Measurements from ENCODE around the gene PITPNM1. TPM values are rescaled to one million over a fixed set of nuclear protein-coding genes. Genes with fewer than 3 reads are reported as not detected.
"Not testable (repeated sequence)": the region's sequence is repeated elsewhere in the genome, so short reads cannot be mapped to it uniquely, and the experiment has no call there.

PITPNM1 gene
- total and polyA plus RNA-seq, 2 of the 13 experiments (the other 11 are each of a cell fraction or from before 2014, with no cell fraction given) = 8.2 to 8.5 TPM

DNA sequence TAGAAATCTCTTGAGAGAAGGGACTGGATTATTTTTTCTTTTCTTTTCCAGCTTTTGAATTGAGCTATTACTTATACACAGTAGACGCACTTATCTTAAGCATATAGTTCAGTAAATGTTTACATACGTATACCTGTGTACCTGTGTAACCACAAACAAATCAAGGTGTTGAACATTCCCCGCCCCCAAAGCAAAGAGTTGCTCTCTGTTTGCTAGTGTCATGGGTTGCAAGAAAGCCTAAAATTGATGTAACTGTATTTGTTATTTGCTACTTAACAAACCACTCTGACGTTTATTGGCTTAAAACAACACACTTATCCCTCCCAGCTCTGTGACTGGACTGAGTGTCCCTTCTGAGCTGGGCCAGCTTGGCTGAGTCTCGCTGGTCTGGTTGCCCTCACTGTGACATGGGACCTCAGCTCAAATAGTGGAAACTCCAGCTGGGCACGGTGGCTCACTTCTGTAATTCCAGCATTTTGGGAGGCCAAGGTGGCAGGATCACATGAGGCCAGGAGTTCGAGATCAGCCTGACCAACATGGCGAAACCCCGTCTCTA is 43.5 kb upstream of the PITPNM1 start:
- 27% methylated on average over 9 of the region's 9 CpGs for WGBS (ENCODE audit: low lambda C conversion rate)
- Histone ChIP-seq H3K36me3 (replicated peaks in 1 of 2; ENCODE audit: control insufficient read depth in 1 of 2, insufficient read depth in 2 of 2, low read length in 2 of 2) (no peaks in the 10 kb centered on the region), H3K9ac (ENCODE audit: insufficient read depth, low read depth, low read length) (no peak overlapping the region), H3K9me3 (ENCODE audit: low read length) (peaks cover 13% of the 10 kb centered on the region), H3K4me2 (ENCODE audit: low read depth, low read length) (no peak overlapping the region), H3K27me3 (ENCODE audit: control insufficient read depth in 1 of 2, insufficient read depth in 2 of 2, low read length in 2 of 2) (no peaks in the 10 kb centered on the region), H4K20me1 (ENCODE audit: insufficient read depth, low read length) (no peaks in the 10 kb centered on the region), H3K27ac (ENCODE audit: extremely low read length, insufficient read depth, low read length) (no peak overlapping the region), H3K4me1 (ENCODE audit: insufficient read depth, low read length) (peaks cover 39% of the 10 kb centered on the region), H2AFZ (ENCODE audit: low read length) (no peak overlapping the region), H3K79me2 (ENCODE audit: insufficient read depth, low read length) (no peaks in the 10 kb centered on the region), H3K4me3 (replicated peaks in 1 of 3; ENCODE audit: insufficient read depth in 1 of 3, low read depth in 2 of 3, low read length in 3 of 3) (no peak overlapping the region)
- DNase-seq (ENCODE audit: low spot score) = no peak
- intact Hi-C loops (cut with micrococcal nuclease; ENCODE audit: unreplicated experiment) = loop anchor here (1.0 kb wide), 1 partner anchor 10 kb away; no protein-coding TSS in a partner anchor
- ChIA-PET POLR2A (no interaction called here), CTCF (ENCODE audit: low intra/inter-chr PET ratio, low total read pairs) (no interaction called here)
- in situ Hi-C loops (cut with HindIII; ENCODE audit: extremely low pct_ligation_motif_present, low pct_unique_long_range_greater_than_20kb) = no loop called here
- TF ChIP-seq FOXP1 (IDR thresholded peaks at IDR 0.05) (no peak), FOXP1 (CRISPR knock-in tag; IDR thresholded peaks at IDR 0.05) (0 out of 2 replicates have a peak, but pooled peaks have one; percentile 10), ZNF430 (CRISPR knock-in tag; IDR thresholded peaks at IDR 0.05) (no peak)
- no peak for FAIRE-seq
- no TSS peak for BruUV-seq (replicated peaks)
- no peak for ATAC-seq

DNA sequence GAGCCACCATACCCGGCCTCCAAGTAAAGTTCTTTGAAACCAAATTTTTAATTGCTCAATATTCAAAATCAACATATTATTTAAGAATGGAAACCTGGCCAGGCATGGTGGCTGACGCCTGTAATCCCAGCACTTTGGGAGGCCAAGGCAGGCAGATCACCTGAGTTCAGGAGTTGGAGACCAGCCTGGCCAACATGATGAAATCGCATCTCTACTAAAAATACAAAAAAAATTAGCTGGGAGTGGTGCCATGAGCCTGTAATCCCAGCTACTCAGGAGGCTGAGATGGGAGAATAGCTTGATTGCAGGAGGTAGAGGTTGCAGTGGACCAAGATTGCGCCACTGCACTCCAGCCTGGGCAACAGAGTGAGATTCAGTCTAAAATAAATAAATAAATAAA is 42.9 kb upstream of the PITPNM1 start:
- DNase-seq (ENCODE audit: low spot score); H3K79me2 ChIP-seq (ENCODE audit: insufficient read depth, low read length); H3K27ac ChIP-seq (ENCODE audit: extremely low read length, insufficient read depth, low read length); FAIRE-seq; CTCF ChIA-PET (ENCODE audit: low intra/inter-chr PET ratio, low total read pairs); H3K4me3 ChIP-seq (replicated peaks in 1 of 3; ENCODE audit: insufficient read depth in 1 of 3, low read depth in 2 of 3, low read length in 3 of 3); H3K9ac ChIP-seq (ENCODE audit: insufficient read depth, low read depth, low read length); POLR2A ChIA-PET; H3K27me3 ChIP-seq (ENCODE audit: control insufficient read depth in 1 of 2, insufficient read depth in 2 of 2, low read length in 2 of 2); in situ Hi-C loops (cut with HindIII; ENCODE audit: extremely low pct_ligation_motif_present, low pct_unique_long_range_greater_than_20kb); H3K4me2 ChIP-seq (ENCODE audit: low read depth, low read length); BruUV-seq (replicated peaks); ATAC-seq; H4K20me1 ChIP-seq (ENCODE audit: insufficient read depth, low read length); H3K36me3 ChIP-seq (replicated peaks in 1 of 2; ENCODE audit: control insufficient read depth in 1 of 2, insufficient read depth in 2 of 2, low read length in 2 of 2); H2AFZ ChIP-seq (ENCODE audit: low read length): not testable (repeated sequence)
- Histone ChIP-seq H3K9me3 (ENCODE audit: low read length) (peaks cover 13% of the 10 kb centered on the region), H3K4me1 (ENCODE audit: insufficient read depth, low read length) (peaks cover 39% of the 10 kb centered on the region)
- intact Hi-C loops (cut with micrococcal nuclease; ENCODE audit: unreplicated experiment) = loop anchor here (1.0 kb wide), 1 partner anchor 10 kb away; no protein-coding TSS in a partner anchor
- 59% methylated on average over 4 of the region's 4 CpGs for WGBS (ENCODE audit: low lambda C conversion rate)

Measured in HepG2 (cell line).